ENCODE results near the gene PTDSS2. TPM values are rescaled to one million over a fixed set of nuclear protein-coding genes. Genes with fewer than 3 reads are reported as not detected.

PTDSS2 gene
- total and polyA plus RNA-seq, 2 donors from 2014 or later, result 28.5 to 37.7 TPM

GRCh38 chr11:491358-491757 is 41.3 kb downstream of the PTDSS2 start:
- no peaks in the 10 kb centered on the region for H3K9me3 ChIP-seq (ENCODE audit: control insufficient read depth in 2 of 3, insufficient read depth in 1 of 3, low read length in 3 of 3)
- no peak for TF ChIP-seq CTCF (IDR thresholded peaks at IDR 0.05; ENCODE audit: borderline replicate concordance, extremely low read depth, insufficient read depth)
- no peak overlapping the region for H3K9ac ChIP-seq (ENCODE audit: low read length in 3 of 3)
- intact Hi-C loops (cut with DNase I), result no loop called here
- H3K27ac ChIP-seq (ENCODE audit: low read depth in 2 of 2, low read length in 2 of 2), result no peak overlapping the region
- peaks cover 0 to 11% (median 4%) of the 10 kb centered on the region in 3 donors for H3K36me3 ChIP-seq (ENCODE audit: control insufficient read depth in 2 of 3, insufficient read depth in 3 of 3, low read length in 3 of 3)
- FAIRE-seq (no peak), DNase-seq (no peak)
- H3K4me3 ChIP-seq (ENCODE audit: low read length in 3 of 3), result no peak overlapping the region
- H3K27me3 ChIP-seq (ENCODE audit: control insufficient read depth, insufficient read depth, low read length), result no peaks in the 10 kb centered on the region
- H3K4me1 ChIP-seq (ENCODE audit: control insufficient read depth in 2 of 3, insufficient read depth in 2 of 3, low read depth in 1 of 3, low read length in 3 of 3), result no peaks in the 10 kb centered on the region

- no peak for TF ChIP-seq CTCF (IDR thresholded peaks at IDR 0.05; ENCODE audit: borderline replicate concordance, extremely low read depth, insufficient read depth)
- peak; percentile 78 to 86 (median 79) for DNase-seq
- H3K27ac ChIP-seq (ENCODE audit: low read depth in 2 of 2, low read length in 2 of 2), result no peak overlapping the region
- H3K9ac ChIP-seq (ENCODE audit: low read length in 3 of 3), result no peak overlapping the region
- no peak for FAIRE-seq
- no peaks in the 10 kb centered on the region for H3K27me3 ChIP-seq (ENCODE audit: control insufficient read depth, insufficient read depth, low read length)
- no peaks in the 10 kb centered on the region for H3K4me1 ChIP-seq (ENCODE audit: control insufficient read depth in 2 of 3, insufficient read depth in 2 of 3, low read depth in 1 of 3, low read length in 3 of 3)
- no peak overlapping the region for H3K4me3 ChIP-seq (ENCODE audit: low read length in 3 of 3)
- intact Hi-C loops (cut with DNase I), result no loop called here
- peaks cover 8 to 16% (median 14%) of the 10 kb centered on the region in 3 donors for H3K36me3 ChIP-seq (ENCODE audit: control insufficient read depth in 2 of 3, insufficient read depth in 3 of 3, low read length in 3 of 3)
- no peaks in the 10 kb centered on the region for H3K9me3 ChIP-seq (ENCODE audit: control insufficient read depth in 2 of 3, insufficient read depth in 1 of 3, low read length in 3 of 3)
Observed at GRCh38 chr11:492427-493226, 42.5 kb downstream of the PTDSS2 start.

GRCh38 chr11:494761-495536 is 44.9 kb downstream of the PTDSS2 start:
- intact Hi-C loops (cut with DNase I), result no loop called here
- Histone ChIP-seq H3K27ac (ENCODE audit: low read depth in 2 of 2, low read length in 2 of 2) (no peak overlapping the region), H3K9ac (ENCODE audit: low read length in 3 of 3) (no peak overlapping the region), H3K27me3 (ENCODE audit: control insufficient read depth, insufficient read depth, low read length) (no peaks in the 10 kb centered on the region), H3K36me3 (ENCODE audit: control insufficient read depth in 2 of 3, insufficient read depth in 3 of 3, low read length in 3 of 3) (peaks cover 10 to 37% (median 27%) of the 10 kb centered on the region in 3 donors), H3K9me3 (ENCODE audit: control insufficient read depth in 2 of 3, insufficient read depth in 1 of 3, low read length in 3 of 3) (no peaks in the 10 kb centered on the region), H3K4me3 (ENCODE audit: low read length in 3 of 3) (no peak overlapping the region), H3K4me1 (ENCODE audit: control insufficient read depth in 2 of 3, insufficient read depth in 2 of 3, low read depth in 1 of 3, low read length in 3 of 3) (no peaks in the 10 kb centered on the region)
- FAIRE-seq, result no peak
- peak in 4 of 5 donors; percentile 53 to 80 (median 64) for DNase-seq
- TF ChIP-seq CTCF (IDR thresholded peaks at IDR 0.05; ENCODE audit: borderline replicate concordance, extremely low read depth, insufficient read depth), result no peak
